ENCODE data around the gene KCTD13.

Gene KCTD13, protein sequence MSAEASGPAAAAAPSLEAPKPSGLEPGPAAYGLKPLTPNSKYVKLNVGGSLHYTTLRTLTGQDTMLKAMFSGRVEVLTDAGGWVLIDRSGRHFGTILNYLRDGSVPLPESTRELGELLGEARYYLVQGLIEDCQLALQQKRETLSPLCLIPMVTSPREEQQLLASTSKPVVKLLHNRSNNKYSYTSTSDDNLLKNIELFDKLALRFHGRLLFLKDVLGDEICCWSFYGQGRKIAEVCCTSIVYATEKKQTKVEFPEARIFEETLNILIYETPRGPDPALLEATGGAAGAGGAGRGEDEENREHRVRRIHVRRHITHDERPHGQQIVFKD

DNA sequence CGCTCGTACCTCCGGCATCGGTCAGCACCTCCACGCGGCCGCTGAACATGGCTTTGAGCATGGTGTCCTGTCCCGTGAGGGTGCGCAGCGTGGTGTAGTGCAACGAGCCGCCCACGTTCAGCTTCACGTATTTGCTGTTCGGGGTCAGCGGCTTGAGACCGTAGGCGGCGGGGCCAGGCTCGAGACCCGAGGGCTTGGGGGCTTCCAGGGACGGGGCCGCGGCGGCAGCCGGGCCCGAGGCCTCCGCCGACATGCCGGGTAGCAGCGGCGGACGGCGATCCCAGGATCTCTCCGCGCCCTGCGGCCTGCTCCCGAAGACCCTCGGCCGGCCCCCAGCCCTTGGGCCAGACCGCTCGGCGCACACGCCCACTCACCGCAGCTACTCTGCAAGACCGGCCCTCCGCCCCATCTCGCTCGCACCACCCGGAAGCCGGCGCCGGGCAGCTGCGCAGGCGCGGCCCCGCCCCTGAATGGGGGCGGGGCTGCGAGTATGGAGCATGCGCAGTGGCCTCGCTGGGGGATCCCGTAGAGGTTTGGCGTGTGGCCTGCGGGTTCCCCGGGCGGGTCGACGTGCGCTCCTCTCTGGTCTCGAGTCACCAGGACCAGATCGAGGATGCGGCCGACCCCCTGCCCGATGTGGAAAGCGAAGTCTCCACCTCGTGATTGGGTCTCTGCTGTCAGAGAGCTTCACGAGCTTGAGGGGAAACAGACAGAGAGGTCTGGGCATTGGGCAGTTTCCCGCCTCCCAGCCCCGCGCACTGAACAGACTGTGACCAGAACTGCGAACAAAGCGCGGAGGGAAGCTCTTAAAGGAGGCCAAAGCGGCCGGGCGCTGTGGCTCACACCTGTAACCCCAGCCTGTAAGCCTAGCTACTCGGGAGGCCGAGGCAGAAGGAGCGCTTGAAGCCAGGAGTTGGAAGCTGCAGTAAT, at the start of gene KCTD13:
Gene KCTD13 (minus strand): TSS at position 446 of the 930 bp plus-strand sequence. CDS start 193 bp downstream, at position 253.
- Mint-ChIP-seq H3K4me1 (peaks cover 47% of the 10 kb centered on the region), H3K4me3 (peak within 1 kb of the TSS; percentile 93), H3K36me3 (peaks cover 21% of the 10 kb centered on the region), H3K27me3 (no peaks in the 10 kb centered on the region), H3K27ac (peak within 1 kb of the TSS; percentile 98), H3K9me3 (no peaks in the 10 kb centered on the region)
- ATAC-seq, result peak; percentile 96

DNA sequence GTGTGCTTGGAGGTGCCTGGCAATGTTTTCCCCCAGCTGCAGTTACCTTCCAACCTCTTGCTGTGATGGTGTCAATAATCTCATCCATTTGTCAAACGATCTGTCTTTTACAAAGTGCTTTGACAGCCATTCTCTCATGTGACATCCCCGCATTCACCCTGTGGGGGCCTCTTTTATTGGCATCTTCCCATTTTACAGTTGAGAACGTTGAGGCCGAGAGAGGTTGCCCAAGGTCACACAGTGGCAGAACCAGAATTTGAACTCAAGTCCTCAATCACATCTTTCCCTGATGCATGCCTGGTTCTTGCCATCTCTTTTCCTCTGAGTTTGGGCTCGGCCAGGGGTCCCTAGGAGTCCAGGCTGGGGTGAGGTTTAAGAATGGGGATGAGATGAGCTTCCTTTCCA, 49.1 kb upstream of the KCTD13 start:
- no peaks in the 10 kb centered on the region for H3K27me3 Mint-ChIP-seq
- H3K36me3 Mint-ChIP-seq, result peaks cover 20% of the 10 kb centered on the region
- no peak for ATAC-seq
- peak overlapping the region; percentile 93 for H3K4me3 Mint-ChIP-seq
- H3K27ac Mint-ChIP-seq, result peak overlapping the region; percentile 80
- H3K4me1 Mint-ChIP-seq, result peaks cover 39% of the 10 kb centered on the region
- no peaks in the 10 kb centered on the region for H3K9me3 Mint-ChIP-seq

DNA sequence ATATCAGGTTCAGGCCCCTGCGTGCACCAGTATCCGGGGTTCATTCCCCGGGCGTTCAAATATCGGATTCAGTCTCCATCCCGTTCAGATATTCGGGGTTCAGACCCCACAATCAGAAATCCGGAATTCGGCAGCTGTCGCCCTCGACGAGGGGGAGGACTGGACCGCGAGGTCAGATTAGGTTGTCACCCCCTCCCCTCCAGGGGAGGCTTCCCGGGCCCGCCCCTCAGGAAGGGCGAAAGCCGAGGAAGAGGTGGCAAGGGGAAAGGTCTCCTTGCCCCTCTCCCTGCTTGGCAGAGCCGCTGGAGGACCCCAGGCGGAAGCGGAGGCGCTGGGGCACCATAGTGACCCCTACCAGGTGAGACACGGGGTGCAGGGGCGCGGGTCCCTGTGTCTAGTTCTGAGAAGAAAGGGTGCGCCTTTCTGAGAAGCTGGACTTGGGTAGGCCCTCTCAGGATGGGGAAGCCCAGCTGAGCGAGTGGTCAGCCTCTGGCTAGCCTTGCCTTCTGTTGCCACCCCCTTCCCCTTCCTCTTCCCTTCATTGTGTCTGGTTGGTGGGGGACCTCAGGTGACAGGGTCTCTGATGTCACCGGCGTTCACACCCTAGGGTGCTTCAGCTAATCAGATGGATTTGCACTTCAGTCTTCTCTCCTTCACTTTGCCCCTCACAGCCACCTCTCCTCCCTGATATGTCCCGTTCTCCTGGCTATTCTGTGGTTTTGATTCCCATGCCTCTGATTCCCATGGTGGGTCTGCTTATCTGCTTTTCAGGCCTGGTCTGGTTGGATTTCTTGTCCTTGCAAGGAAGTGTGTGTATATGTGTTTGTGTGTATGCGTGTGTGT, 48.5 kb upstream of the KCTD13 start:
- H3K4me1 Mint-ChIP-seq, result peaks cover 39% of the 10 kb centered on the region
- H3K36me3 Mint-ChIP-seq, result peaks cover 17% of the 10 kb centered on the region
- peak overlapping the region; percentile 80 for H3K27ac Mint-ChIP-seq
- no peaks in the 10 kb centered on the region for H3K27me3 Mint-ChIP-seq
- ATAC-seq, result no peak
- H3K4me3 Mint-ChIP-seq, result peak overlapping the region; percentile 93
- no peaks in the 10 kb centered on the region for H3K9me3 Mint-ChIP-seq

DNA sequence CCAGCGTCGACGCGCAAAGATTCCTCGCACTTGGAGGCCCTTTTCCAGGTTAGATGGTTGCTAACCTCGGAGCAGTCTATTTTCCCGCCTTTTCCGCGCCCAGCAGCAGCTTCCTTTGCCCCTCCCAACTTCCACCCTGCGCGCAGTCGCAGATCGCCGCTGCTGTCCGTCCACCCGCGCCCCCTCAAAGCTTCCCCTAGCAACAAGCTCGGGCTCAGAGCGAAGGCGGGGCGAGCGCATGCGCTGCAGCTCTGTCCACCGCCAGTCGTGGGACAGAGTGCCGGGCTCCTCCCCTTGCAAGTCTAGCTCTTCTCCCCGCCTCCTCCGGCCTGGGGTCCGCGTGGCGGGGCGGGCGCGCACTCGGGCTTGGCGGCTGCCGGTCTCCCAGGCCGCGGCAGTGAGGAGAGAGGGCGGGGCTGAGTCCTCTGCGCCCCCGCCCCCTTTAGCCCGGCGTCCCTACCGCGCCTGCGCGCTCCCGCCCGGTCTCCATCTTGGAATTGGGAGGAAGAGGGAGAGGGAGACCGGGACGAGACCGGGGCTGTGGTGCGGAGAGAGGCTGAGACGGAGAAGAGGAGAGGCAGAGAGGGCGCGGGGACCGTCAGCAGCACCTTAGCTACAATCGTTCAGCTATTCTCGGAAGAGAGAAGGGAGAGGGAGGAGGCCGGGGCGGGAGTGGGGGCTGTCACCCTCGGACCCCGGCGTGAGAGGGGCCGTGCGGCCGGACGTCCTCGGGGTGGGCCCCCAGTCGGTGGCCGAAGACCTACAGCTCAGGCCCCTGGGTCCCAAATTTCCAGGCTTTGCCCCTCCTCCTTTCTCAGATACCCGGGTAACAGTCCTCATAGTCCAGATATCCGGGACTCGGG, 47.6 kb upstream of the KCTD13 start, which contains the start of gene TAOK2:
Gene TAOK2 (plus strand): TSS at position 485 of the 863 bp plus-strand sequence. CDS start 3,905 bp downstream, outside the sequence.
- peak within 1 kb of the TSS; percentile 93 for H3K4me3 Mint-ChIP-seq
- peaks cover 39% of the 10 kb centered on the region for H3K4me1 Mint-ChIP-seq
- H3K9me3 Mint-ChIP-seq, result no peaks in the 10 kb centered on the region
- H3K27ac Mint-ChIP-seq, result peak within 1 kb of the TSS; percentile 80
- no peaks in the 10 kb centered on the region for H3K27me3 Mint-ChIP-seq
- H3K36me3 Mint-ChIP-seq, result peaks cover 16% of the 10 kb centered on the region
- ATAC-seq, result peak; percentile 99

DNA sequence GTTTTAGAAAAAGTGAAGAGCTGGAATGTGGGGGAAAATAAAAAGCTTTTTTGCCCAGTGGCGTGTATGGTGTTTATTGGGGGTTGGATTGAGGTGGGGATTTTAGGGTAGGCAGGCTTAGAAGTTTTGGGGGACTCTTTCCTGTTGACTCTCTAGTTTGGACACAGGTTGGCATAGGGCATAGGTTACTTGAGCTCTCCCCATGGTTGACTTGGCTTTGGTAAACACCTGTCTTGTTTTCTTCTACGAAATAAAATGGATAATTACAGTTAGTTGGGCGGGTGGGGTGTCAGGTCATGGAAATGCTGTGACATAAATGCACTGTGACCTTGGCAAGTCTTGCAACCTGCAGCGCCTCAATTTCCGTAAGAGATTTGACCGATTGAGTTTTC, 47.0 kb upstream of the KCTD13 start:
- Mint-ChIP-seq H3K4me3 (peak overlapping the region; percentile 93), H3K4me1 (peaks cover 39% of the 10 kb centered on the region), H3K9me3 (no peaks in the 10 kb centered on the region), H3K36me3 (peaks cover 18% of the 10 kb centered on the region), H3K27me3 (no peaks in the 10 kb centered on the region), H3K27ac (peak overlapping the region; percentile 80)
- ATAC-seq, result no peak

DNA sequence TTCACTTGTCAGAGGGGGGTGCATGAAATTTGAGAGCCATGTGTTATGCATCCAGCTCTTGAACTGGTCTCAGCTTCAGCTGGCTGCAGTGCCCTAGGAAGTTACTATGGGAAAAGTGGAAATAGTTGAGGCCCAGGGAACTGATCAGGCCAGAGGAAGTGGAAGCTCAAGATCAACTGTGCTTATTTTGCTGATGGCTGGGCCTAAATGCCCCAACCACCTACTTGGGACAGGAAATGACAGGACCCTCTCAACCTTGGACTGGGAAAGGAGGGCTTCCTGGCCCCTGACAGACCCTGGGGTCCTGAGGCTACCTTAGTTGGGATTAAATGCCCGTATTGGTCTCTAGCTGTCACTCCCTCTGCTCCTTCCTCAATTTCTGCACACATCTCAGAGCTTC, 46.5 kb upstream of the KCTD13 start:
- peak overlapping the region; percentile 80 for H3K27ac Mint-ChIP-seq
- peaks cover 18% of the 10 kb centered on the region for H3K36me3 Mint-ChIP-seq
- peak overlapping the region; percentile 93 for H3K4me3 Mint-ChIP-seq
- peaks cover 39% of the 10 kb centered on the region for H3K4me1 Mint-ChIP-seq
- no peaks in the 10 kb centered on the region for H3K27me3 Mint-ChIP-seq
- no peaks in the 10 kb centered on the region for H3K9me3 Mint-ChIP-seq
- no peak for ATAC-seq

DNA sequence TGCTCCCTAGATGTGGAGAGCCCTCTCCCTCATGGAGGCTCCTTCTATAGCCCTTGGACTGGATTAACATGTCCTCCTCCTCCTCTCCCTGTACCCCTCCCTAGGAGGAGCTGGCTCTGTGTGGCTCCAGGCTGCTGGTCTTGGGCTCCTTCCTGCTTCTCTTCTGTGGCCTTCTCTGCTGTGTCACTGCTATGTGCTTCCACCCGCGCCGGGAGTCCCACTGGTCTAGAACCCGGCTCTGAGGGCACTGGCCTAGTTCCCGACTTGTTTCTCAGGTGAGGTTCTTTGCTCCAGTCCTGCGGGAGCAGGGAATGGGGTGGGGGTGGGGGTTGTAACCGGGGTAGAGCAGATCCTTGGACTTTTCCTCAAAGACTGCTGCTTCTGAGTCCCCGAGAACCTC, 45.3 kb upstream of the KCTD13 start:
- H3K27ac Mint-ChIP-seq, result peak overlapping the region; percentile 80
- no peaks in the 10 kb centered on the region for H3K27me3 Mint-ChIP-seq
- H3K4me3 Mint-ChIP-seq, result no peak overlapping the region
- ATAC-seq, result no peak
- H3K9me3 Mint-ChIP-seq, result no peaks in the 10 kb centered on the region
- H3K36me3 Mint-ChIP-seq, result peaks cover 19% of the 10 kb centered on the region
- peaks cover 27% of the 10 kb centered on the region for H3K4me1 Mint-ChIP-seq

DNA sequence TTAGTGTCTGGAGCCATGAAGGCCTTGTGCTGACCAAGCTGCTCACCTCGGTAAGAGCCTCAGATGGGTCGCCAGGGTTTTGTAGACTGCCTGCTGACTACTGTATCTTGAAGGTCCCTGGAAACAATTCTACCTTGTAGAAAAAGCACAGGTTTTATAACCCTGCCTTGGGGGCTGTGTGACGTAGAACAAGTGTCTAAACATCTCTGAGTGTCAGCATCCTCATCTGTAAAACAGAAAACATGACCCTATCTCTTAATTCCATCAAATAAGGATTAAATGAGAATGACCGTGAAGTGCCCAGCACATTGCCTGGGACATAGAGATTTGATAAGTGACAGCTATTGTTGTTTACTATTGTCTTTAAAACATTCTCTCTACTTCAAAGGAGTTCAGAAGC, 42.2 kb upstream of the KCTD13 start:
- no peaks in the 10 kb centered on the region for H3K27me3 Mint-ChIP-seq
- peaks cover 5% of the 10 kb centered on the region for H3K4me1 Mint-ChIP-seq
- H3K9me3 Mint-ChIP-seq, result no peaks in the 10 kb centered on the region
- H3K4me3 Mint-ChIP-seq, result no peak overlapping the region
- peaks cover 24% of the 10 kb centered on the region for H3K36me3 Mint-ChIP-seq
- no peak overlapping the region for H3K27ac Mint-ChIP-seq
- ATAC-seq, result no peak

DNA sequence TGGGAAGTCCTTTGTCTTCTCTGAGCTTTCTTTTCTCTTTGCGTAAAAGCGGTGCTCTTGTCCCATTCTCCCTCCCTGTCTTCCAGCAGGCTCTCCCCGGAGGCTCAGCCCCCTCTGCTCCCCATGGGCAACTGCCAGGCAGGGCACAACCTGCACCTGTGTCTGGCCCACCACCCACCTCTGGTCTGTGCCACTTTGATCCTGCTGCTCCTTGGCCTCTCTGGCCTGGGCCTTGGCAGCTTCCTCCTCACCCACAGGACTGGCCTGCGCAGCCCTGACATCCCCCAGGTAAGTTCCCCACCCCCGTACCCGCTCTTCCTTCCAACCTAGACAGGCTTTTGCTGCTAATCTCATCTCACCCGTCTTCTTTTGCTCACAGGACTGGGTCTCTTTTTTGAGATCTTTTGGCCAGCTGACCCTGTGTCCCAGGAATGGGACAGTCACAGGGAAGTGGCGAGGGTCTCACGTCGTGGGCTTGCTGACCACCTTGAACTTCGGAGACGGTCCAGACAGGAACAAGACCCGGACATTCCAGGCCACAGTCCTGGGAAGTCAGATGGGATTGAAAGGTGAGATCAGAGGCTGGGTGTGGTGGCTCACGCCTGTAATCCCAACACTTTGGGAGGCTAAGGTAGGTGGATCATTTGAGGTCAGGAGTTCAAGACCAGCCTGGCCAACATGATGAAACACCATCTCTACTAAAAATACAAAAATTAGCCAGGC, 37.2 kb upstream of the KCTD13 start:
- peak overlapping the region; percentile 89 for H3K27ac Mint-ChIP-seq
- H3K36me3 Mint-ChIP-seq, result peaks cover 6% of the 10 kb centered on the region
- H3K27me3 Mint-ChIP-seq, result no peaks in the 10 kb centered on the region
- no peak for ATAC-seq
- H3K4me1 Mint-ChIP-seq, result peaks cover 18% of the 10 kb centered on the region
- no peaks in the 10 kb centered on the region for H3K9me3 Mint-ChIP-seq
- peak overlapping the region; percentile 88 for H3K4me3 Mint-ChIP-seq

DNA sequence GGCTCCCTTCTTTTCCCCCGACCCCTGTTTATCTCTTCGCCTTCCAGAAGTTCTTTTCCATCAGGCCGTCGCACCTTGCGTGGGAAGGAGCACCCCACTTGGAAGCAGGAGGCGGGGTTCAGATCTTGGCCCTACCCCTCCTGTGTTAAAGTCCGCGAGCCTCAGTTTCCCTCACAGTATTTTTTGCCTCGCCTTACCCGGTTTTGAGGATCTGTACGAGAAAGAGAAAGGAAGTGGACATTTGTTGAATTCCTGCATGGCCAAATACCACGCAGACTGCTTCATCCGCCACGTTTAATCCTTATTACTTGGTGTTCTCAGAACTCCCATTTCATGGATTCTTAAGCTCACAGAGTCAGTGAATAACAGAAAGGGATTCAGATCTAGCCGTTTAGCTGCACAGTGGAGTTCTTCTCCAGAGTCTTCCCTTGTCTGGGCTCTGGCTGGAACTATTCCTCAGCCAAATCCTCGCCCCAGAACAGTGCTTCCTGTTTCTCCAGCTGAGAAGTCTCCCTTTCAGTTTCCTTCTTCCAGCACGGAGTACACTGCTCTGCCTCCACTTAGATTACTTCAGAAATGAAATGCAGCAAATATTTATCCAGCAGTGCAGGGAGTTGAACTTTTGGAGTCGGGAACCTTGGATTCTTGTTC, 36.4 kb upstream of the KCTD13 start:
- H3K36me3 Mint-ChIP-seq, result peaks cover 6% of the 10 kb centered on the region

DNA sequence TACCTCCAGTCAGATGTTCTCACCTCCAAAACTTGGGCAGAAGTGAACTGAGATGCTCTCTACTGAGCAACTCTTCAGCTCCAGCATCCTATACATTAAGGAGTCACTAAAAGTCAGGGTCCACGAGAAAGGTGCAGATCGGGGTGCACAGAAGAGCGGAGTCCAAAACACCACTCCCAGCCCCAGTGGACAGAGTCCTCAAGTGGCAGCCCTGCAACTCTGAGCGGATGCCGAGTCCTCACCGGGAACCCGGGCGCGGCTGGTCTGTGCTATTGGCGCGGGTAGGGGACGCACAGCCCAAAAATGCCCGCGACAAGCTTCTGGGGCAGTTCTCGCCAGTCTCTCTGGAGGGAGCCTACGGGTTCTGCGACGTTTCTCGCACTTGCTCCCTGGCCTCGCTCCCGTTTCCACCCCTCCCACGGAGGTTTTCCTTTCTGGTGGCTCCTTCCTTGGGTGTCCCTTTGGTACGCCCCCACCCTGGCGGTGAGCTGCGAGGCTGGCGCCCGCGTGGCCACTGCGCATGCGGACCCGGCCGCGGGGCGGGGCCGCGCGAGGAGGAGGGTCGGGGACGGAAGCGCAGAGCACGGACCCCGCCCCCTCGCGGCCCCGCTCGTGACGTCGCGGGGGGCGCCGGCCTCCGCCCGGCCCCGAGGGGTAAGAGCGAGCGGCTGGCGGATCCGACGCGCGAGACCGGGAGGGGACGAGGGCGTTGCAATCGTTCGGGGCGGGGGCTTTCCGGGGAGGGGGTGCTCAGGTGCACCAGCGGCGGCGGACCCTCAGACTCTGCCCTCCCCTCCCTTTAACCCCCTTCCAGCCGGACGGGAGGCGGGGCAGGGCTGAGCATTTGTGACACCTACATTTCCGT, 35.7 kb upstream of the KCTD13 start, which contains the start of gene TMEM219:
Gene TMEM219 (plus strand): TSS at position 601 of the 865 bp plus-strand sequence. CDS start 1,065 bp downstream, outside the sequence.
- H3K4me3 Mint-ChIP-seq, result peak within 1 kb of the TSS; percentile 88
- no peaks in the 10 kb centered on the region for H3K9me3 Mint-ChIP-seq
- peak; percentile 96 for ATAC-seq
- peak within 1 kb of the TSS; percentile 89 for H3K27ac Mint-ChIP-seq
- H3K36me3 Mint-ChIP-seq, result peaks cover 6% of the 10 kb centered on the region
- H3K4me1 Mint-ChIP-seq, result peaks cover 18% of the 10 kb centered on the region
- no peaks in the 10 kb centered on the region for H3K27me3 Mint-ChIP-seq

More for the DNA sequence above, 36.4 kb upstream of the KCTD13 start:
- H3K4me3 Mint-ChIP-seq, result peak overlapping the region; percentile 88
- no peaks in the 10 kb centered on the region for H3K9me3 Mint-ChIP-seq
- H3K4me1 Mint-ChIP-seq, result peaks cover 18% of the 10 kb centered on the region
- ATAC-seq, result no peak
- peak overlapping the region; percentile 89 for H3K27ac Mint-ChIP-seq
- H3K27me3 Mint-ChIP-seq, result no peaks in the 10 kb centered on the region

DNA sequence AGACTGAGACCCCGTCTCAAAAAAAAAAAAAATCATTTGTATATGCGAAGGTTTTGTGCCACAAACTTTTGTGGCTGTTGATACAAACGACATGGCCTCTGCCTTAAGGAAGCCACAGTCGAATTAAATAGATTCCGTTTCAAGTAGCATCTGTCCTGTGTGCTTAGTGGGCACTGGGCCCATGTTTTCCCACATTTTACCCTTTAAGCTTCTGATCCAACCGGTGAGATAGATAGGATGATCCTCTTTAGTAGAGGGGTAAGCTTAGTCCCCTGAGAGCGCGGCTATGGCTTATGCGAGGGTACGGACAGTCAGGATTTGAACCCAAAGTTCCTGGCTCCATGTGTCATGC, 35.1 kb upstream of the KCTD13 start:
- Mint-ChIP-seq H3K27me3 (no peaks in the 10 kb centered on the region), H3K27ac (peak overlapping the region; percentile 89), H3K4me1 (peaks cover 18% of the 10 kb centered on the region), H3K9me3 (no peaks in the 10 kb centered on the region), H3K4me3 (peak overlapping the region; percentile 88), H3K36me3 (peaks cover 3% of the 10 kb centered on the region)
- ATAC-seq, result no peak
